Measurements from ENCODE around the gene AGAP1. TPM values are rescaled to one million over a fixed set of nuclear protein-coding genes. Genes with fewer than 3 reads are reported as not detected.

The AGAP1 gene
- polyA plus RNA-seq, 1 experiment, result 12.4 TPM

GRCh38 chr2:236083934-236084333 lies 590.1 kb downstream of the AGAP1 start:
- CTCF ChIA-PET, result no interaction called here
- H3K27me3 ChIP-seq (ENCODE audit: control insufficient read depth, insufficient read depth, low read length), result no peaks in the 10 kb centered on the region
- H3K27ac ChIP-seq (ENCODE audit: low read depth, low read length), result no peak overlapping the region
- H3K4me3 ChIP-seq (ENCODE audit: low read depth, low read length), result no peak overlapping the region
- TF ChIP-seq, protein P1, sequence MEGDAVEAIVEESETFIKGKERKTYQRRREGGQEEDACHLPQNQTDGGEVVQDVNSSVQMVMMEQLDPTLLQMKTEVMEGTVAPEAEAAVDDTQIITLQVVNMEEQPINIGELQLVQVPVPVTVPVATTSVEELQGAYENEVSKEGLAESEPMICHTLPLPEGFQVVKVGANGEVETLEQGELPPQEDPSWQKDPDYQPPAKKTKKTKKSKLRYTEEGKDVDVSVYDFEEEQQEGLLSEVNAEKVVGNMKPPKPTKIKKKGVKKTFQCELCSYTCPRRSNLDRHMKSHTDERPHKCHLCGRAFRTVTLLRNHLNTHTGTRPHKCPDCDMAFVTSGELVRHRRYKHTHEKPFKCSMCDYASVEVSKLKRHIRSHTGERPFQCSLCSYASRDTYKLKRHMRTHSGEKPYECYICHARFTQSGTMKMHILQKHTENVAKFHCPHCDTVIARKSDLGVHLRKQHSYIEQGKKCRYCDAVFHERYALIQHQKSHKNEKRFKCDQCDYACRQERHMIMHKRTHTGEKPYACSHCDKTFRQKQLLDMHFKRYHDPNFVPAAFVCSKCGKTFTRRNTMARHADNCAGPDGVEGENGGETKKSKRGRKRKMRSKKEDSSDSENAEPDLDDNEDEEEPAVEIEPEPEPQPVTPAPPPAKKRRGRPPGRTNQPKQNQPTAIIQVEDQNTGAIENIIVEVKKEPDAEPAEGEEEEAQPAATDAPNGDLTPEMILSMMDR (IDR thresholded peaks at IDR 0.05; ENCODE audit: low read depth, low read length), result no peak
- no peak for DNase-seq (ENCODE audit: low read depth, low spot score)
- POLR2A ChIA-PET, result no interaction called here
- no peaks in the 10 kb centered on the region for H3K9me3 ChIP-seq (ENCODE audit: control insufficient read depth, insufficient read depth, low read length)

DNA sequence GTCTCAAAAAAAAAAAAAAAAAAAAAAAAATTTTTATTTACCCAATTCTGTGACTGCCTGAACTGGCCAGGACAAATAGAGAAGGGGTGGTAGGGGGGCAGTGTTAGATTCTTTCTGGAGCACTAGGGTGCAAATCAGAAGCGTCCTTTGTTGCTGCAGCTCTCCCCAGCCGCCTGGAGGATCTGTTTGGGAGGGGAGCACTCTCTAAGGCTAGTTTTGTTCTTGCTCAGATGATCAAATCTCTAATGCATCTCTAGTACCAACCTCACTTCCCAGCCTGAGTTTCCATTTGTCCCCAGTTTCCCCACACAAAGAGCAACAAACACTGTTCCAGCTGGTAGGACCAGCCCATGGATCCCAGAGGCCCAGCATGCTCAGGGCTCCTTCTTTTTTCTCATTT lies 591.4 kb downstream of the AGAP1 start:
- CTCF ChIA-PET, result interaction anchor here (0.7 to 0.8 kb wide), 2 partner anchors 19 to 74 kb away, joined by 5 to 10 read pairs; no protein-coding TSS in a partner anchor
- no peaks in the 10 kb centered on the region for H3K27me3 ChIP-seq (ENCODE audit: control insufficient read depth, insufficient read depth, low read length)
- no peak overlapping the region for H3K4me3 ChIP-seq (ENCODE audit: low read depth, low read length)
- H3K9me3 ChIP-seq (ENCODE audit: control insufficient read depth, insufficient read depth, low read length), result no peaks in the 10 kb centered on the region
- TF ChIP-seq, protein P1 (IDR thresholded peaks at IDR 0.05; ENCODE audit: low read depth, low read length), result no peak
- POLR2A ChIA-PET, result no interaction called here
- no peak for DNase-seq (ENCODE audit: low read depth, low spot score)
- H3K27ac ChIP-seq (ENCODE audit: low read depth, low read length), result no peak overlapping the region

GRCh38 chr2:236085647-236086046 lies 591.8 kb downstream of the AGAP1 start:
- ChIA-PET CTCF (no interaction called here), POLR2A (no interaction called here)
- no peaks in the 10 kb centered on the region for H3K27me3 ChIP-seq (ENCODE audit: control insufficient read depth, insufficient read depth, low read length)
- H3K4me3 ChIP-seq (ENCODE audit: low read depth, low read length), result no peak overlapping the region
- no peak overlapping the region for H3K27ac ChIP-seq (ENCODE audit: low read depth, low read length)
- no peak for DNase-seq (ENCODE audit: low read depth, low spot score)
- TF ChIP-seq, protein P1 (IDR thresholded peaks at IDR 0.05; ENCODE audit: low read depth, low read length), result no peak
- no peaks in the 10 kb centered on the region for H3K9me3 ChIP-seq (ENCODE audit: control insufficient read depth, insufficient read depth, low read length)

GRCh38 chr2:236086403-236086970 lies 592.6 kb downstream of the AGAP1 start:
- TF ChIP-seq, protein P1 (IDR thresholded peaks at IDR 0.05; ENCODE audit: low read depth, low read length), result no peak
- H3K9me3 ChIP-seq (ENCODE audit: control insufficient read depth, insufficient read depth, low read length), result no peaks in the 10 kb centered on the region
- no peak for DNase-seq (ENCODE audit: low read depth, low spot score)
- H3K27ac ChIP-seq (ENCODE audit: low read depth, low read length), result no peak overlapping the region
- ChIA-PET CTCF (interaction anchor here (0.7 to 1.1 kb wide), 2 partner anchors 57 to 223 kb away, joined by 3 to 5 read pairs; no protein-coding TSS in a partner anchor), POLR2A (no interaction called here)
- no peak overlapping the region for H3K4me3 ChIP-seq (ENCODE audit: low read depth, low read length)
- H3K27me3 ChIP-seq (ENCODE audit: control insufficient read depth, insufficient read depth, low read length), result no peaks in the 10 kb centered on the region

DNA sequence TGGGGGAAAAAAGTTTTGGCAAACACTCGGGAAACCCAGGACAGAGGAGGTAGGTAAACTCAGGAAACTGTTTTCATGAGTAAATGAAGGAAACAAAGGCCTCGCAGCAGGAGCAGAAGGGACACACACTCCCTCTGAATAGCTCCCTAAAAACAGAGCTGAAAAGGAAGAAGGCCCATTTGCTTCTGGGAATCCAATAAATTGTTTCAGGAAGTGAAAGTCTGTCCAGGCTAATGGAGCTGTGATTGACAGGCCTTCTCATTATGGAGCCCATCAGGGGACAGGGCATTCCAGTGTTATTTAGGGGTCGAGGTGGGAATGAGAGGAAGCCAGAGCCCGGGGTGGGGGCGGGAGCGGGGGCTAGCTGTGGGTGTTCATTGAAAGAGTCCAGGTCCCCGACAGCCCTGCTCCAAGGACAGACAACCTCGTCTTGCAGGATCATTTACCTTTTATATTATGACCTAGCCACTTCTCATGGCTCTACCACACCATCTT lies 593.2 kb downstream of the AGAP1 start:
- POLR2A ChIA-PET, result no interaction called here
- CTCF ChIA-PET, result interaction anchor here (0.7 to 1.1 kb wide), 2 partner anchors 56 to 223 kb away, joined by 3 to 5 read pairs; no protein-coding TSS in a partner anchor
- H3K4me3 ChIP-seq (ENCODE audit: low read depth, low read length), result no peak overlapping the region
- DNase-seq (ENCODE audit: low read depth, low spot score), result no peak
- no peaks in the 10 kb centered on the region for H3K27me3 ChIP-seq (ENCODE audit: control insufficient read depth, insufficient read depth, low read length)
- TF ChIP-seq, protein P1 (IDR thresholded peaks at IDR 0.05; ENCODE audit: low read depth, low read length), result no peak
- H3K27ac ChIP-seq (ENCODE audit: low read depth, low read length), result no peak overlapping the region
- H3K9me3 ChIP-seq (ENCODE audit: control insufficient read depth, insufficient read depth, low read length), result no peaks in the 10 kb centered on the region

All from AG04450 (cell line).